Heart left ventricle (tissue), 13 donors: ENCODE measurements around the gene PDE6A.

Experiments
- CTCF ChIP-seq, 12 donors: fragments of 200-600 bp; sonication (generic) in 4 of 12; IDR thresholded peaks; one replicate each; pipeline versions ENCODE4 v1.5.0 to v1.8.0; 2018 to 2022; ENCODE audit warnings: antibody characterized with exemption in 12 of 12, mild to moderate bottlenecking in 5 of 12
- POLR2A ChIP-seq, 2 donors: fragments of 450-650 bp; IDR thresholded peaks; one replicate each; pipeline ENCODE4 v1.6.1; 2017; ENCODE audit warnings: antibody characterized with exemption in 2 of 2, mild to moderate bottlenecking in 2 of 2, moderate library complexity in 2 of 2
- donor health status: ischemic (EF 13 %, LVEDD 7.1; RV severe dilation, severe dysfunction).
- donor health status: DM: no; HTN: yes; CAD: no.
- donor health status: DM: no; HTN: no; CAD: no.
- donor health status: ischemic (EF 25% LVEDD 6.9; RV normal size, moderate dysfunction).
- donor health status: ischemic (EF 25% LVEDD 5.7; RV mildly dilated, moderate dysfunction).
- donor health status: ischemic (EF 35%, LVEDD 5.7; RV mildly dilated, moderate dysfunction).
- donor health status: nonischemic (EF 11% LVEDD 7.7; RV severe dilation, severe dysfunction).
- donor health status: DM: yes; HTN: yes; CAD: no.
- donor health status: PGD.
- donor health status: ischemic (EF 29% LVEDD 5.4; RV normal size, mild dysfunction).
- donor health status: nonischemic (EF 23%, LVEDD 6.1; RV moderate dilation, normal function).

DNA sequence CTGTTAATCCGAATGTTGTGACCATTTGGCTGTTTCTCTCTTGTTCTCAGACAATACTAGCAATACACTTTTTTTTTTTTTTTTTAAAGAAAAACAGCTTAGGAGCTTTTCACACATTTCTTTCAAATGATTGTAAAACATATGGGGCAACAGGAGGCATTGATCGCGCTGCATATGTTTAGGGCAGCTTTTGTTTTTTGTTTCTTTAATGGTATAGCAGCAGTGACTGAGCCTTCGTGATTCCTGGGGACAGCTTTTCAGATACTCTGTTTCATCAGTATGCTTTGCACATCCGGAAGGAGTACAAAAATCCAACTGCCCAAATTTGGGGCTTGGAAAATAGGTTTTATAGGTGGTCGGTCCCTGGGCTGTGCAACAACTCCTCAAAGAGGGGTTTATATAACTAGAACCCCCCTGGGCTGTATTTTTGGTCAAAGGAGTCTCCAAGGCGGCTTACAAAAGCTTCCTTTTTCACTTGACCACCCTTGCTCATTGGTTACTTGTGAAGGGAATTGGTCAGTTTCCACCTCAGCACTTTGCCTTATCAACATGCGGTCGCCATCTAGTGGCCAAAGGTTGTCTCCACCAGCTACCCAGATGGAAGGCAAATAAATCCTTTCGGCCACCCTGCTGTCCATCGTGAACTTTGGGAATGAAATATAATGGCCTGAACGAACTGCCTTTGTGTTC lies 91.8 kb downstream of the PDE6A start:
- TF ChIP-seq CTCF (IDR thresholded peaks at IDR 0.05) = peak; percentile 72 to 93 (median 83)
- no peak for TF ChIP-seq POLR2A (IDR thresholded peaks at IDR 0.05)
